GM12872 (cell line): ENCODE data around the gene APBA2.

Experiments used
- CTCF ChIP-seq: IDR thresholded peaks from 3 replicates; pipeline ENCODE4 v1.5.1; 2011; ENCODE audit warnings: low read depth, mild to moderate bottlenecking, low read length, moderate library complexity; ENCODE audit not compliant: insufficient read depth

The APBA2 gene

DNA sequence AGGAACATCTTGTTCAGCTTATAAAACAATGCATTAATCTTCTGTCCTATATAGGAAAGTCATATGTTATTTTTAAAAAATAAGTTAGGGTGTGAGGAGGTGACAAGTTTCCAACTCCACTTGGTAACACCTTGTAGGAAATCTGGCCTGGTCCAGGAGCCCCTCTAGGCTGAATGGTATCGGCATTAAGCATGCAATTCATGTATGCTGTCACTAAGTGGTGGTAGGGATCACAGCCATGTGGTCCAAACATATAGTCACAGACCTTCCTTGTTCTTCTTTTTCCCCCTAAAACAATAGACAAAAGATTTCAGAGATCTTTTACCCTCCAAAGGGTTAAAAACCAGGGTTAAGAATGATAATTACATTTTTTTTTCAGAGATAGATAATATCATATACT is 4.2 kb upstream of the APBA2 start:
- no peak for TF ChIP-seq CTCF

DNA sequence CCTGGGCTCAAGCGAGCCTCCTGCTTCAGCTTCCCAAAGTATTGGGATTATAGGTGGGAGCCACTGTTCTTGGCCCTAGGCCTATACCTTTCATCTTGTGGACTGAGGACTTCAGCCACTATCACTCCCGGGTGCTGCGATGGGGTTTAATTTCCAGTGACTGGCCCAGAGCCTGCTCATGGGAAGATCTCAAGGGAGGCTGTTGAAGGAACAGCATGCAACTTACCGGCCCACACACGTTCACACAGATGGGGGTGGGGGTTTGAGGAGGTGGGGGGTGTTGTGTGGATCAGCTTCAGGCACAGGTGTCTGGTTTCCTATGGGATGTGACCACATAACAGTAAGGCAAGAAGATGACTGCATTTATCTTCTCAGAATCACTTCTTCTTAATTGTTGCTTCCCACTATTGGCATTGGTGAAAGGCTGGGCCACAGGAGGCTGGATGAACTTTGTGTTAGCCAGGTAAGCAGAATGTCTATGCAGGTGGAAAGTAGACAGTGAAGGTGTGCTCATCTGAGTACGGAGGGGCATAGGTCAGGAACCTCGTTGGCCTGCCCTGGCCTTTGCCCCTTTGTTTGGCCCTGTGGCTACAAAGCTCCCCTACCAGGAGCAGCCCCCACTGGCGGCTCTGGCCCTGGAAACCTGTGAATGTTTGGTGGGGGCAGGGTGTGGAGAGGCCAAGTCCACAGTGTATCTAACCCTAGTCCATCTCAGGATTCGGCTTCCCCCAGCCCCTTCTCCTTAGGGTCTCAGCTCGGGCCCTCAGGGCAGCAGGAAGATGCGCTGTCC is 1.4 kb upstream of the APBA2 start:
- no peak for TF ChIP-seq CTCF

DNA sequence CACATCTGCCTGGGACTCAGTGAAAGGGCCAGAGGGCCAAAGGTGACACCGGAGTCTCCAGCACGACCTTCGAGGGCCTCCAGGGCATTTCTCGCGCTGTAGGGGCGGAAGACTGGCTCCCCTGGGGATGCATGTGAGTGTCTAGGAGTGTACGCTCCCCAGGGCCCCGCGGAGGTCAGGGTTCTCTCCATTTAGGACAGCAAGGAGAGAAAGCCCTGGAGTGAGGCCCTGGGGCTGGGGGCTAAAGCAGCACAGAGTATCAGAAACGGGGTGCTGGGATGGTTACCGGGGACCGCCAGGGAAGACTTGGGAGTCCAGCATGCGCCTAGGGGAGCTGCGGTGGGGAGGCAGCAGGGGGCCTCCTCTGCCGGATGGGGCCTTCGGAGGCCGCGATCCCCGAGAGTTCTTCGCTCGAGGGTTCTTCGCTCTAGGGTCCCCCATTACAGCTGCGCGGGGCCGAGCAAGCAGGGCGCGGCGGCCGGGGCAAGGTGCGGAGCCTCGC is 595 bp upstream of the APBA2 start:
- TF ChIP-seq CTCF: no peak

GRCh38 chr15:28886431-28887338 is 911 bp downstream of the APBA2 start:
- no peak for TF ChIP-seq CTCF

GRCh38 chr15:28887339-28888174 is 1.8 kb downstream of the APBA2 start:
- TF ChIP-seq CTCF: no peak

DNA sequence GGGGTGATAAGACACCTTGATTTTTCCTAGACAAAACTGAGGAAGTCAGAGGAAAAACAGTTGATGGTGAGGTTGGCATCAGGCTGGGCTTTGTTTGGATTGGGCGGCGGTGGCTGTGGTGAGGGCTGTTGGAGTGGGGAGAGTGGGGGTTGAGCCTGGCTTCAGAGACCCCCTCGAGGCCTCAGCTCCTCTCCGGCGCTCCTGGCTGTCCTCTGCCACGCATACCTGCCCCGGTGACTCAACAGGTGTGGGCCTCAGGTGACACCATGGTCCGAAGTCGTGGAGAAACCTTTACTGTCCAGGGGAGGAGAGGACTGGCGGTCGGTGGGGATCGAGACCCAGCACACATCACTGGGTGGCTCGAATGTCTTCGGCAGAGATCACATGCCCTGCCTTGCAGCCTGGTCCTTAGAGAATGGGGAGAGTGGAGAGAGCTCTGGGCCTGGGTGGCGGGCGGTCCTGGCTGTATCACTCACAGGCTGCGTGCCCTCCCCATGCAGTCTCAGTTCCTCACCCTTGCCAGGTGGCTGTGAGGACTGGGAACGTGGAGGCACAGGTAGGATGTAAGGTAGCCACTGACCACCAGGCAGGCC is 2.6 kb downstream of the APBA2 start:
- no peak for TF ChIP-seq CTCF
